22Rv1 (cell line): ENCODE measurements around the gene ARHGAP10.

Experiments
- CTCF ChIP-seq: fragments of 450-650 bp; IDR thresholded peaks from 2 replicates; pipeline ENCODE4 v1.5.1; 2017; ENCODE audit warnings: mild to moderate bottlenecking
- ZFX ChIP-seq: fragments of 450-650 bp; IDR thresholded peaks from 2 replicates; pipeline ENCODE4 v1.6.1; 2017; ENCODE audit warnings: antibody characterized with exemption, borderline replicate concordance

DNA sequence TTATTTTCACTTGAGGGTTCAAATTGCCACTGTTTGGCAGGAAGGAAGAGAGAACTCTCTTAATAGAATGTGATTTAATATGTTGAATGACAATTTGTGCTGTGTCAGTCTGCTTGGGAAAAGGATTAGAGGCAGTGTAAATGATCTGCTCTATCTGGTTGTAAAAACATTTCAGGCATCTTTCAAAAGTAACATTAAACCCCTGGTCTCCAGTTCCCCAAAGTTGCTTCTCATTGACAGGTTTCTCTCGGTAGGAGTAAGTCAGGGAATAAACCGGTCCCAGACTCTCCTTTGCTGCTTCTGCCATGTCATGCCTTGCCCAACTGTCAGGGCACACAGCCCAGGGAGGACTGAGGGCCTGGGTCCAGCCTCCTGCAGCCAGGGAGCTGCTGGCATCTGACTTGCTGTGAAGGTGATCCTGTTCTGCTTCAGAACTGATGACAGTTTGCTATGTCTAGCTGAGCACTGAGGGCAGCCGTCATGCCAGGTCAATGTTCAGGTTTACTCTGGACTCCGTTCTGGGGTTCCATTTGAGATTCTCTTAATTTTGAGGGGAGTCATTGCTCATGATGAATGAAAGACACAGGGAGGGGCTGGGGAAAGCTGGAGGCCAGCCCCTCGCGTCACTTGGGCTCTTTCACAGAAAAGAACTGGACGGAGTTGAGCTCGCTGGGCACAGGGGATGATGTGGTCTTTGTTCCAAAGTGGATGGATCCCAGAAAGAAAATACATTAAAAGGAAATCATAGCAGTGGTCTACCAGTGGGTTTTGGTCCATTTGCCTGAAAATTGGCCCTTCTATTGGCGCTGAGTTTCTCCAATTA is 312.4 kb downstream of the ARHGAP10 start:
- TF ChIP-seq CTCF, result no peak
- no peak for TF ChIP-seq ZFX
